ENCODE measurements around the gene PTPN14.

- no peak for TF ChIP-seq CTCF (IDR thresholded peaks at IDR 0.05)
- TF ChIP-seq POLR2A (IDR thresholded peaks at IDR 0.05) = no peak
These were observed 170.3 kb downstream of the PTPN14 start for GRCh38 chr1:214380986-214381695.

Measured in lower leg skin (tissue), 3 donors.